ENCODE results near the gene TMEM151B. TPM values are rescaled to one million over a fixed set of nuclear protein-coding genes. Genes with fewer than 3 reads are reported as not detected.

The TMEM151B gene
- polyA plus RNA-seq, 1 of the 3 experiments (the other 2 are of a cell fraction) = 0.05 TPM

- Histone ChIP-seq H2AFZ (ENCODE audit: low read depth) (no peak overlapping the region), H3K27me3 (ENCODE audit: insufficient read depth) (peaks cover 36% of the 10 kb centered on the region), H3K4me2 (no peak overlapping the region), H3F3A (replicated peaks; ENCODE audit: insufficient read depth) (no peaks in the 10 kb centered on the region), H3K9ac (no peak overlapping the region), H3K4me3 (ENCODE audit: low read depth in 2 of 2, low read length in 1 of 2) (no peak overlapping the region), H3K9me2 (no peaks in the 10 kb centered on the region), H4K20me1 (ENCODE audit: insufficient read depth) (no peaks in the 10 kb centered on the region), H3K27ac (ENCODE audit: low read depth in 2 of 2, low read length in 1 of 2) (peak overlapping the region in 1 of 2 experiments; percentile 92; a peak in 2 of 4 replicates), H3K9me3 (no peaks in the 10 kb centered on the region), H3K79me2 (ENCODE audit: insufficient read depth) (no peaks in the 10 kb centered on the region), H3K36me3 (replicated peaks in 1 of 2; ENCODE audit: control insufficient read depth in 1 of 2, insufficient read depth in 2 of 2, low read length in 1 of 2) (no peaks in the 10 kb centered on the region), H3K4me1 (ENCODE audit: control insufficient read depth in 1 of 2, insufficient read depth in 2 of 2, low read depth in 1 of 2, low read length in 1 of 2) (peaks cover 0 to 24% of the 10 kb centered on the region in 2 experiments; a peak in 2 of 4 replicates)
- 38% methylated on average over 8 of the region's 8 CpGs for WGBS (ENCODE audit: low lambda C conversion rate)
- ChIA-PET POLR2A (interaction anchor here (0.6 to 2.4 kb wide), 7 partner anchors 9 to 114 kb away, joined by 3 to 10 read pairs (median 5); partner anchors contain the start of genes CDC5L, HSP90AB1, SLC35B2 and TMEM151B), CTCF (interaction anchor here (1.2 to 3.4 kb wide), 13 partner anchors 8 to 168 kb away, joined by 3 to 30 read pairs (median 6); partner anchors contain the start of genes AARS2, SLC35B2 and TMEM151B)
- TF ChIP-seq CTCF (IDR thresholded peaks at IDR 0.05) (no peak), FOSL2 (IDR thresholded peaks at IDR 0.05; ENCODE audit: borderline replicate concordance, low read depth) (no peak), GATA2 (CRISPR knock-in tag; IDR thresholded peaks at IDR 0.05) (no peak), CHD2 (IDR thresholded peaks at IDR 0.05; ENCODE audit: low read length, partially characterized antibody) (no peak), ELF1 (IDR thresholded peaks at IDR 0.05) (no peak), GABPA (IDR thresholded peaks at IDR 0.05; ENCODE audit: low read depth) (no peak), TAF1 (IDR thresholded peaks at IDR 0.05; ENCODE audit: borderline replicate concordance, low read depth, low read length) (no peak), PBX3 (IDR thresholded peaks at IDR 0.05) (no peak), RCOR1 (IDR thresholded peaks at IDR 0.05; ENCODE audit: low read length) (no peak), NFIC (IDR thresholded peaks at IDR 0.05; ENCODE audit: borderline replicate concordance) (no peak), JUND (IDR thresholded peaks at IDR 0.05) (no peak), FOXM1 (IDR thresholded peaks at IDR 0.05; ENCODE audit: low read depth) (no peak), REST (IDR thresholded peaks at IDR 0.05; ENCODE audit: low read depth, low read length) (no peak), ZBTB33 (IDR thresholded peaks at IDR 0.05; ENCODE audit: borderline replicate concordance, low read depth) (no peak), MEF2A (IDR thresholded peaks at IDR 0.05; ENCODE audit: borderline replicate concordance, low read depth) (no peak), FOXJ3 (CRISPR knock-in tag; IDR thresholded peaks at IDR 0.05) (no peak), RXRA (IDR thresholded peaks at IDR 0.05; ENCODE audit: borderline replicate concordance, low read depth) (no peak), EZH2phosphoT487 (IDR thresholded peaks at IDR 0.05; ENCODE audit: borderline replicate concordance, low read depth) (no peak), MAX (IDR thresholded peaks at IDR 0.05; ENCODE audit: low read depth) (no peak)
- DNase-seq = peak; percentile 16
Observed at GRCh38 chr6:44341095-44341890, 71.0 kb downstream of the TMEM151B start.
